Stomach (tissue), 4 donors: ENCODE results near the gene EIF5A2.

ENCODE experiments used
- CTCF ChIP-seq, 7 experiments: fragments of 450-650 bp in 4 of 7; fragments of 200-600 bp in 3 of 7; sonication (generic) in 3 of 7; IDR thresholded peaks; one replicate each; pipeline ENCODE4 v1.5.1; 2016 to 2019; ENCODE audit warnings: antibody characterized with exemption in 7 of 7, control low read depth in 2 of 7, mild to moderate bottlenecking in 1 of 7
- POLR2A ChIP-seq, 4 donors: fragments of 450-650 bp; IDR thresholded peaks; one replicate each; pipeline ENCODE4 v1.6.1; 2016; ENCODE audit warnings: antibody characterized with exemption in 4 of 4, control low read depth in 2 of 4, mild to moderate bottlenecking in 1 of 4, moderate library complexity in 1 of 4

GRCh38 chr3:170893895-170894294 is 14.5 kb downstream of the EIF5A2 start:
- TF ChIP-seq POLR2A (IDR thresholded peaks at IDR 0.05): no peak
- TF ChIP-seq CTCF (IDR thresholded peaks at IDR 0.05): no peak
